LHCN-M2 (cell line): ENCODE measurements around the gene CUBN. TPM values are rescaled to one million over a fixed set of nuclear protein-coding genes. Genes with fewer than 3 reads are reported as not detected.
A peak's percentile ranks its signal among the peaks of the same experiment; 100 is the strongest.

Source experiments
- DNase-seq: peaks from one replicate; pipeline ENCODE4 v3.0.0-alpha.2; 2012; ENCODE audit warnings: low read depth
- total RNA-seq: library from RNA; depleted of rRNA; stranded (reverse); fragments of >200 nt; gene quantifications from 2 replicates; pipeline ENCODE4 v1.2.3, GENCODE V29; 2014

Gene CUBN
- total RNA-seq, 1 experiment from 2014 or later: 0.69 TPM

DNA sequence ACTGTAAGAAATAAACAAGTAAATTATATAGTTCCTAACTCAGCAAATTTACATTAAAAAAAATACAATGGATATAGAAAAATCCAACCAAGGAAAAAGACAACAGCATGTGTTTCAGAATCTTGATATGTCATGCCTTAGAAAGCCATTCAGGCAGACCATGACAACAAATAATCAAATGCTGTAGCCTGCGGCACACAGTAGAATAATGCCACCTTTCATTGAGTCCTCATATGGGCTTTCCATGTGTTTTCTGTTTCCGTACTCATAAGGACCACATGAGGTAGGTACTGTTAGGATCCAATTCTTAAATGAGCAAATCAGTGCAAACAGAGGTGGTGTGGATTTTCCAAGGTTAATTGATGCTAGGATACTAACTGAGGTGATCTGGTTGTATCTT lies 138.6 kb downstream of the CUBN start:
- DNase-seq: no peak

DNA sequence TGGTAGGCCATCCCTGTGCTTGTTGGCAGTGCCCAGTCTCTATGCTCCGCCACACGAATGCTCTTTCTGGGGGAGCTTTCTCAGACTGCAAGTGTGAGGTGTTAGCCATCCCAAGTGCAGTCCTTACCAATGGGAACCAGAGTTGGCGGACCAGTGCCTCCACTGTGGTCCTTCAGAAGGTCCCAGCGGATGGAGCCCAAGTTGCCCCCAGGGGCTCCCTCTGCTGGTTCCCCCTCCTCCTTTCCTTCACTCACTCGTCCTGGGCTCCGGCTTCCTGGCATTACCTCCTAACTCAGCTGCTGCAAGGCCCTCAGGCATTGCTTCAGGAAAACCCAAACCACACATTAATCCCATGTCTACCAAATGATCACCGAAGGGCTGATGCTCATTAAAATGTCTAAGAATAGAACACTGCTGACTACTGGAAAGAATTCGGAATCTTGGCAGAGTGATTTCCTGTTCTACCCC lies 139.8 kb downstream of the CUBN start:
- DNase-seq: peak; percentile 49

- no peak for DNase-seq
Measured at GRCh38 chr10:16988900-16989299, 140.7 kb downstream of the CUBN start.

GRCh38 chr10:16987976-16988610 lies 141.5 kb downstream of the CUBN start:
- peak; percentile 27 for DNase-seq

- DNase-seq: peak; percentile 89
Measured at GRCh38 chr10:16987206-16987621, 142.4 kb downstream of the CUBN start.

- peak; percentile 98 for DNase-seq
Measured at GRCh38 chr10:16986406-16987205, 143.0 kb downstream of the CUBN start.

DNA sequence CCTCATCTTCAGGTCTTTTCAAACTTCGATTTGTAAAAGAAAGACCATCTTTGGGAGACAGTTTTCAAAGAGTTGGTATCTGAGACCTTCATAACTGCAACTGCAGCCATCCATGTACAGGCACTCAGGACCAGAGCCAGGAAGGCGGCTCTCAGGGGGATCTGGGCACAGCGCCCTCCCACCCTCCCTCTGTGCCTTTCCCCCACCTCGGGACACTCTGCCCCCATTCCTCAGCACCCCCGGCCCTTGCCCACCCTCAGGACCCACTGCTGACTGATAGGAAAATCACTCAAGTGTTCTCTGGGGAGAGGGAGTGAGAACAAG lies 143.6 kb downstream of the CUBN start:
- no peak for DNase-seq

DNA sequence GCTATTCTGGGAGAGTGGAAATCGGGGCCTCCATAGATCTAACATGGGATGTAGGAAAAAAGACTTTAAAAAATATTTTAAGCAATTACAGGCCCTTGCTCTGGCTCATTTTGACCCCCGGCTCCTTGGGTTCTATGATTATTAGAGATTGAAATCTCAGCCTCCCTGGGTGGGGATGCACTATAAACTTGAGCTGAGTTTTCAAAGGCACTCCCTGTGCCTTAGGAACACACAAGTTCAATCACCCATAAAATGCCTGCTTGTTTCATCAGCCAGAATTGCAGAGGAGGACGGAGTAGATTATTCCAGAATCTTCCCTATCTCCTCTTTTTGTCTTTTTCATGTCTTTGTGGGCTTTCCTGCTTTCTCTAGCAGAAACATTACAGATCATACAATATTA lies 145.4 kb downstream of the CUBN start:
- no peak for DNase-seq

DNA sequence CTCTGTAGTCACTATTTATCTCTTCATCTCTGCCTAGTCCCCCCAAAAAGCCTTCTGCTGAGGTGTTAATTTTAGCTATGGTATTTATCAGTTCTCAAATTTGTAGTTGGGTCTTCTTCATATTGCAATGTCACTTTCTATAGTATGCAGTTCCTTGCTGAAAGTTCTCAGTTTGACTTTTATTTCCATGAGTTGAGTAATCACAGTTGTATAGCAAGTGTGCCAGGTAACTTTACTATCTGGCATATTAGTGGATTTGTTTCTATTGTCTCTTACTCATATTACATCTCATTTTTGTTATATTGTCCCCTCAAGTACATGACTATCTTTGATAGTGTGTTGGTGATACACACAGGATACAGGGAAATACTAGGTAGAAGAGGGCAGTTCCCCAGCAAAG lies 152.8 kb downstream of the CUBN start:
- no peak for DNase-seq

DNA sequence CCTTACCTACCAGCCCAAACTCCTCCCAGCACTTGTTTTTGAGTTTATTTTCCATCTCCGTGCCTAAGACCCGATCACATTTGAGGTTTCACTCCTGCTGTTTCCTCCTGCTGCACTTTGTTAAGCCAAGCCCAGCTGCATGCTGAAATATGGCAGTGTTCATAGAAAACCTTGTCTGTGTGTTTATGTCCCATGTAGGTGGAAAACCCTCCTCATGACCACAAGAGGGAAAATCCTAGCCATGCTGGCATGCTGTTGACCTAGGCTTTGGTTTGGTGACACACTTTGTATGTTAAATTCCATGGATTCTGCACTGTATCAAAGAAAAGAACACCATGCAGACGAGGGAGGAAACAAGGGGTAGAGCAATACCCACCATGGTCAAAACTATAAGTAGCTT lies 154.4 kb downstream of the CUBN start:
- DNase-seq: no peak

GRCh38 chr10:16968416-16969041 lies 161.1 kb downstream of the CUBN start:
- peak; percentile 94 for DNase-seq

- no peak for DNase-seq
Measured at GRCh38 chr10:16967866-16968415, 161.7 kb downstream of the CUBN start.

GRCh38 chr10:16966991-16967865 lies 162.4 kb downstream of the CUBN start:
- peak; percentile 76 for DNase-seq

DNA sequence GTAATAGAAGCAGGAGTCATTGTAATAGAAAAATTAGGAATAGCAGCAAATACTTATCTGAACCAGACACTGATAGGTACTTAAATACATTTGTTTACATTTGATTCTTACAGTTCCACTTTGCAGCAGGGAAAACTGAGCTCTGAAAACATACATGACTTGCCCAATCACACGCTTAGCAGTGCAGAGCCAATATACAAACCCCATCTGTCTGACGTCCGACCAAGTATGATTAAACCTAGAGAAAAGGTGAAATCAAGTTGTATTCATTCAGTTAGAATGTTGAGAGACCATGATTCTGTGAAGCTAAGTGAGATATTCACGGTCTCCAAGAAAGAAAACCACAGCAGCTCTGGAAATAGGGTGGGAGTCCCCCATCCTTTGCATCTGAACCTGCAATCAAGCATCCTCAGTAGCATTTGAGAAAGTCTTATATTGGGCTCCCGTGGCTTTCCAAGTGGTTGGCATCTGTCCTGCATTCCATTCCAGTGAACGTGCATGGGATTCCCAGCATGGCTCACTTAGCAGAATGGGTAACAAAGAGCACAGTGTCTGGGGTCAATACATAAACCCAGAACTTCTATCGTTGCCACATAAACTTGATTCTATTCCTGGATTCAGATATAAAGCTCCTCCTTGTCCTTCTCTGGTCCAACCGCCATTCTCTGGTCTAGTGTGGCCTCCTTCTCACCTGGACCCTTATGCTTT lies 163.7 kb downstream of the CUBN start:
- peak; percentile 99 for DNase-seq

- no peak for DNase-seq
Measured at GRCh38 chr10:16965344-16965616, 164.3 kb downstream of the CUBN start.

DNA sequence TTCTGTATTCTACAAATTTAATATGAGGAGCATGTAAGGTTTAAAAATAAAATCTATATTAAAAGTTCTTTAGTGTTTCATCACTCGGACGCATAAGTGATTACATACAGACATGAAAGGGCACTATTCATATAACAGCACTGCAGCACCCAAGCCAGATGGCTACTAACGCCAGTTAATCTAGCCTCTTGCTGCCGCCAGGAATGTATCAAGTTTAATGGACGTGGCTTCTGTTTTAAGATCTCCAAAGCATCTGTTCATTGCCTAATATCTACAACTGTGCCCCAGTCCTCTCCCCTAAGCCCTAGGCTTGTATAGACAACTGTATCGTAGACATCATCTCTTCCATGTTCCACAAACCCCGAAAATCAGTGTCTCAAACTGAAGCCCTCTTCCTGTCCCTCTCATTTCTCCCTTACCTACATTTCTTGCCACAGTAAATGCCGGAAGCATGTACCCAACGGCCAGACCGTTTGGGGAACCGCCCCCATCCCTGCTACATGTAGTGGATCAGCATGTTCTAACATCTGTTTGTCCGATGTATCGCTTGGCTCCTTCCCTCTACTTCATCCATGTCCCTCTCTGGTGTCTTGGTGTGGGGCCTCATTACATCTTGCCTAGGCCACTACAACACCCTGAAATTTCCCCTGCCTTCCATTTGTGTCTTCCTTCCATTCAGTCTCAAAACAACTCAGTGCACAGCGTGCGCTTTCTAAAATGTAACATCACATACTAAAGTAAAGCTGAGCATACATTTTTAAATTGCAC lies 164.9 kb downstream of the CUBN start:
- DNase-seq: peak; percentile 72

DNA sequence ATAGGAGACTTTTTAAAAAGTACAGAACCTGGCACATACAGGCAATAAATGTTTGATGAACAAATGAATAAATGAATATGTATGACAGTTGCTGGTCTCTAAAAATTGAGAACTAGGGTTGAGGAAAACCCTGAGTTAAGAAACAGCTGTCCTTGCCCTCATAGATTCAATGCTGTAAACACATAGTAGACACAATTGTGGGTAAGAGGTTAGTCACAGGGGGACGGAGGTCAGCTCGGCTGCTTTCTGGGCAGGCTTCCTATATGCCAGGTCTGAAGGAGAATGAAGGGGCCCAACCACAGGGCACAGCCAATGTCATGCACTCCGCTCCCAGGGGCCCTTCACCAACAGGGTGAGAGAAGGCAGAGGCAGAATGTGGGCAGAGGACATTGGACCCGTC lies 169.1 kb downstream of the CUBN start:
- DNase-seq: peak; percentile 80

DNA sequence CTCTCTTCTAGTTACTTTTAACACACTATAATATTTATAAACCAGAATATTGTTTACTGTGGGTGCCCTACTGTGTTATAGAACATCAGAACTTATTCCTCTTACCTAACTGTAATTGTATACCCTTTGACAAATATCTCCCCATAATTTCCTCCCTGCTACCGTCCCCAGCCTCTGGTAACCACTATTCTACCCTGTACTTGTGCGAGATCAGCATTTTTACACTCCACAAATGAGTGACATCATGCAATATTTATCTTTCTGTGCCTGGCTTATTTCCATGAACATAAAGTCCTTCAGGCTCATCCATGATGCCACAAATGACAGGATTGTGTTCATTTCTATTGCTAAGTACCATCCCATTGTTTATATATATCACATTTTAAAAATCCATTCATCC lies 172.6 kb downstream of the CUBN start:
- no peak for DNase-seq

- DNase-seq: no peak
Measured at GRCh38 chr10:16954280-16955030, 175.2 kb downstream of the CUBN start.

- DNase-seq: no peak
Measured at GRCh38 chr10:16953270-16953669, 176.3 kb downstream of the CUBN start.
